ENCODE data around the gene TENM4.

- no peak for TF ChIP-seq CTCF (IDR thresholded peaks at IDR 0.05; ENCODE audit: low read depth, low read length, poor library complexity, severe bottlenecking)
- TF ChIP-seq EZH2phosphoT487 (IDR thresholded peaks at IDR 0.05; ENCODE audit: borderline replicate concordance, low read length) = no peak
These were observed 19.0 kb downstream of the TENM4 start for GRCh38 chr11:79421820-79422219.

Measured in DOHH2 (cell line).